Activated CD4-positive, alpha-beta memory T cell treated with anti-CD3 and anti-CD28 coated beads for 36 hours (primary cell): ENCODE data around the gene SNRPD3. TPM values are rescaled to one million over a fixed set of nuclear protein-coding genes. Genes with fewer than 3 reads are reported as not detected.
"Not testable (repeated sequence)": the region's sequence is repeated elsewhere in the genome, so short reads cannot be mapped to it uniquely, and the experiment has no call there.

ENCODE experiments used
- CTCF ChIA-PET: fragments of 350-600 bp; sonication (Branson Sonifier 250); formaldehyde crosslinking; loops from one replicate; lab custom pipeline; 2021; ENCODE audit warnings: antibody characterized with exemption, inconsistent platforms; lab: Charles Lee
- POLR2A ChIA-PET: fragments of 350-600 bp; sonication (Branson Sonifier 250); formaldehyde crosslinking; loops from one replicate; lab custom pipeline; 2021; ENCODE audit warnings: antibody characterized with exemption; lab: Charles Lee
- DNase-seq: peaks from one replicate; pipeline ENCODE4 v3.0.0-alpha.2; 2020
- H3K27ac Mint-ChIP-seq: one replicate; pipeline ENCODE4 v1.8.0; 2021; ENCODE audit warnings: mixed read lengths
- H3K27me3 Mint-ChIP-seq: one replicate; pipeline ENCODE4 v1.8.0; 2021; ENCODE audit warnings: mixed read lengths
- H3K36me3 Mint-ChIP-seq: one replicate; pipeline ENCODE4 v1.8.0; 2021; ENCODE audit warnings: mixed read lengths
- H3K4me1 Mint-ChIP-seq: one replicate; pipeline ENCODE4 v1.8.0; 2021; ENCODE audit warnings: low read depth, mixed read lengths
- H3K4me3 Mint-ChIP-seq: one replicate; pipeline ENCODE4 v1.8.0; 2021; ENCODE audit warnings: mild to moderate bottlenecking, mixed read lengths
- H3K9me3 Mint-ChIP-seq: one replicate; pipeline ENCODE4 v1.8.0; 2021; ENCODE audit warnings: mixed read lengths
- intact Hi-C: fragments of 100-400 bp; cut with micrococcal nuclease; formaldehyde crosslinking; loops from one replicate; pipeline ENCODE4 v1.15.1; 2023
- total RNA-seq, 2 experiments: library from RNA; stranded (reverse); gene quantifications; one replicate each; pipeline ENCODE4 v1.2.3, GENCODE V29; 2021

The SNRPD3 gene
- total RNA-seq, 2 experiments from 2014 or later = 131 TPM

- CTCF ChIA-PET = interaction anchor here (0.7 to 1.7 kb wide), 3 partner anchors 94 to 157 kb away, joined by 3 to 6 read pairs (median 3); no protein-coding TSS in a partner anchor
- Mint-ChIP-seq H3K9me3 (no peaks in the 10 kb centered on the region), H3K4me1 (peaks cover 5% of the 10 kb centered on the region), H3K27ac (no peak overlapping the region), H3K27me3 (no peaks in the 10 kb centered on the region), H3K4me3 (no peak overlapping the region), H3K36me3 (no peaks in the 10 kb centered on the region)
- POLR2A ChIA-PET = no interaction called here
- no peak for DNase-seq
- intact Hi-C loops = no loop called here
Observed at GRCh38 chr22:24518228-24518627, 37.6 kb upstream of the SNRPD3 start.

- H3K4me3 Mint-ChIP-seq = no peak overlapping the region
- no peaks in the 10 kb centered on the region for H3K36me3 Mint-ChIP-seq
- H3K4me1 Mint-ChIP-seq = peaks cover 5% of the 10 kb centered on the region
- no peak for DNase-seq
- ChIA-PET POLR2A (interaction anchor here (0.7 kb wide), 1 partner anchor 84 kb away, joined by 3 read pairs; no protein-coding TSS in a partner anchor), CTCF (interaction anchor here (1.7 kb wide), 1 partner anchor 97 kb away, joined by 6 read pairs; no protein-coding TSS in a partner anchor)
- no peaks in the 10 kb centered on the region for H3K27me3 Mint-ChIP-seq
- H3K9me3 Mint-ChIP-seq = no peaks in the 10 kb centered on the region
- no peak overlapping the region for H3K27ac Mint-ChIP-seq
- intact Hi-C loops = no loop called here
Observed at GRCh38 chr22:24518771-24519485, 36.9 kb upstream of the SNRPD3 start.

- H3K36me3 Mint-ChIP-seq = no peaks in the 10 kb centered on the region
Observed at GRCh38 chr22:24519496-24519895, 36.3 kb upstream of the SNRPD3 start.

GRCh38 chr22:24521791-24522245, 34.0 kb upstream of the SNRPD3 start:
- DNase-seq = peak; percentile 56
- ChIA-PET POLR2A (no interaction called here), CTCF (interaction anchor here (0.7 to 2.8 kb wide), 17 partner anchors 9 to 198 kb away, joined by 3 to 13 read pairs (median 5); partner anchors contain the start of gene ADORA2A)
- Mint-ChIP-seq H3K27ac (no peak overlapping the region), H3K4me1 (peaks cover 11% of the 10 kb centered on the region), H3K4me3 (no peak overlapping the region), H3K27me3 (no peaks in the 10 kb centered on the region), H3K9me3 (no peaks in the 10 kb centered on the region), H3K36me3 (no peaks in the 10 kb centered on the region)
- intact Hi-C loops = no loop called here

More at GRCh38 chr22:24519496-24519895, 36.3 kb upstream of the SNRPD3 start:
- ChIA-PET POLR2A (interaction anchor here (0.7 kb wide), 1 partner anchor 84 kb away, joined by 3 read pairs; no protein-coding TSS in a partner anchor), CTCF (no interaction called here)
- Mint-ChIP-seq H3K9me3 (no peaks in the 10 kb centered on the region), H3K27me3 (no peaks in the 10 kb centered on the region), H3K27ac (no peak overlapping the region), H3K4me1 (peaks cover 5% of the 10 kb centered on the region), H3K4me3 (no peak overlapping the region)
- no peak for DNase-seq
- intact Hi-C loops = no loop called here

- intact Hi-C loops = no loop called here
- DNase-seq = no peak
- ChIA-PET POLR2A (no interaction called here), CTCF (interaction anchor here (1.8 to 2.1 kb wide), 2 partner anchors 19 to 37 kb away, joined by 4 to 5 read pairs; no protein-coding TSS in a partner anchor)
- Mint-ChIP-seq H3K9me3 (no peaks in the 10 kb centered on the region), H3K4me3 (no peak overlapping the region), H3K27me3 (no peaks in the 10 kb centered on the region), H3K36me3 (no peaks in the 10 kb centered on the region), H3K4me1 (peaks cover 11% of the 10 kb centered on the region), H3K27ac (no peak overlapping the region)
Observed at GRCh38 chr22:24523873-24524272, 31.9 kb upstream of the SNRPD3 start.

- H3K27ac Mint-ChIP-seq = no peak overlapping the region
- H3K9me3 Mint-ChIP-seq = no peaks in the 10 kb centered on the region
- H3K27me3 Mint-ChIP-seq = no peaks in the 10 kb centered on the region
- ChIA-PET POLR2A (no interaction called here), CTCF (interaction anchor here (0.6 to 2.3 kb wide), 19 partner anchors 8 to 205 kb away, joined by 3 to 12 read pairs (median 4); partner anchors contain the start of gene ADORA2A)
- no peak overlapping the region for H3K4me3 Mint-ChIP-seq
- DNase-seq = peak; percentile 90
- H3K4me1 Mint-ChIP-seq = peaks cover 11% of the 10 kb centered on the region
- intact Hi-C loops = loop anchor here (1.0 kb wide), 2 partner anchors 104 to 200 kb away; no protein-coding TSS in a partner anchor
- no peaks in the 10 kb centered on the region for H3K36me3 Mint-ChIP-seq
Observed at GRCh38 chr22:24525416-24526037, 30.3 kb upstream of the SNRPD3 start.

- H3K4me3 Mint-ChIP-seq = no peak overlapping the region
- CTCF ChIA-PET = interaction anchor here (0.6 to 2.3 kb wide), 21 partner anchors 9 to 220 kb away, joined by 3 to 12 read pairs (median 4); partner anchors contain the start of gene ADORA2A
- intact Hi-C loops = no loop called here
- POLR2A ChIA-PET = no interaction called here
- DNase-seq = no peak
- H3K4me1 Mint-ChIP-seq = peaks cover 11% of the 10 kb centered on the region
- H3K27me3 Mint-ChIP-seq = no peaks in the 10 kb centered on the region
- no peaks in the 10 kb centered on the region for H3K36me3 Mint-ChIP-seq
- no peak overlapping the region for H3K27ac Mint-ChIP-seq
- no peaks in the 10 kb centered on the region for H3K9me3 Mint-ChIP-seq
Observed at GRCh38 chr22:24526191-24526590, 29.6 kb upstream of the SNRPD3 start.

GRCh38 chr22:24529898-24530297, 25.9 kb upstream of the SNRPD3 start:
- H3K9me3 Mint-ChIP-seq = no peaks in the 10 kb centered on the region
- H3K27ac Mint-ChIP-seq = no peak overlapping the region
- peaks cover 6% of the 10 kb centered on the region for H3K4me1 Mint-ChIP-seq
- ChIA-PET POLR2A (no interaction called here), CTCF (interaction anchor here (1.1 to 1.7 kb wide), 5 partner anchors 8 to 110 kb away, joined by 3 to 15 read pairs (median 5); no protein-coding TSS in a partner anchor)
- intact Hi-C loops = no loop called here
- no peak overlapping the region for H3K4me3 Mint-ChIP-seq
- no peaks in the 10 kb centered on the region for H3K27me3 Mint-ChIP-seq
- no peaks in the 10 kb centered on the region for H3K36me3 Mint-ChIP-seq
- no peak for DNase-seq

GRCh38 chr22:24530968-24531367, 24.8 kb upstream of the SNRPD3 start:
- H3K27me3 Mint-ChIP-seq, intact Hi-C loops, POLR2A ChIA-PET, H3K27ac Mint-ChIP-seq, H3K9me3 Mint-ChIP-seq, DNase-seq, H3K36me3 Mint-ChIP-seq, H3K4me1 Mint-ChIP-seq, H3K4me3 Mint-ChIP-seq: not testable (repeated sequence)
- CTCF ChIA-PET = interaction anchor here (1.2 to 1.7 kb wide), 3 partner anchors 9 to 108 kb away, joined by 3 to 15 read pairs (median 5); no protein-coding TSS in a partner anchor

- Mint-ChIP-seq H3K27ac (no peak overlapping the region), H3K4me1 (no peaks in the 10 kb centered on the region), H3K4me3 (no peak overlapping the region), H3K36me3 (no peaks in the 10 kb centered on the region), H3K9me3 (no peaks in the 10 kb centered on the region), H3K27me3 (no peaks in the 10 kb centered on the region)
- POLR2A ChIA-PET = no interaction called here
- CTCF ChIA-PET = interaction anchor here (0.7 kb wide), 1 partner anchor 533 kb away, joined by 3 read pairs; no protein-coding TSS in a partner anchor
- intact Hi-C loops = no loop called here
- no peak for DNase-seq
Observed at GRCh38 chr22:24532075-24532474, 23.7 kb upstream of the SNRPD3 start.

- ChIA-PET CTCF (no interaction called here), POLR2A (no interaction called here)
- Mint-ChIP-seq H3K4me3 (no peak overlapping the region), H3K9me3 (no peaks in the 10 kb centered on the region), H3K4me1 (no peaks in the 10 kb centered on the region), H3K27ac (no peak overlapping the region), H3K36me3 (peaks cover 7% of the 10 kb centered on the region), H3K27me3 (no peaks in the 10 kb centered on the region)
- DNase-seq = no peak
- intact Hi-C loops = no loop called here
Observed at GRCh38 chr22:24535348-24535747, 20.5 kb upstream of the SNRPD3 start.

- H3K36me3 Mint-ChIP-seq = peaks cover 13% of the 10 kb centered on the region
- H3K27ac Mint-ChIP-seq = no peak overlapping the region
- no peaks in the 10 kb centered on the region for H3K27me3 Mint-ChIP-seq
- H3K4me1 Mint-ChIP-seq = no peaks in the 10 kb centered on the region
- CTCF ChIA-PET = interaction anchor here (0.7 kb wide), 1 partner anchor 10 kb away, joined by 3 read pairs; no protein-coding TSS in a partner anchor
- no peak overlapping the region for H3K4me3 Mint-ChIP-seq
- no peaks in the 10 kb centered on the region for H3K9me3 Mint-ChIP-seq
- POLR2A ChIA-PET = interaction anchor here (1.0 kb wide), 1 partner anchor 8 kb away, joined by 4 read pairs; no protein-coding TSS in a partner anchor
- intact Hi-C loops = no loop called here
- DNase-seq = no peak
Observed at GRCh38 chr22:24536089-24536488, 19.7 kb upstream of the SNRPD3 start.
